ENCODE data around the gene MED31.
"Not testable (repeated sequence)": the region's sequence is repeated elsewhere in the genome, so short reads cannot be mapped to it uniquely, and the experiment has no call there.

The MED31 gene

GRCh38 chr17:6676802-6677157 lies 25.4 kb upstream of the MED31 start:
- no peak for DNase-seq

- DNase-seq, result no peak
Measured at GRCh38 chr17:6675201-6675825, 23.9 kb upstream of the MED31 start.

GRCh38 chr17:6674586-6674985 lies 23.2 kb upstream of the MED31 start:
- no peak for DNase-seq

- no peak for DNase-seq
Measured at GRCh38 chr17:6671431-6671830, 20.0 kb upstream of the MED31 start.

- no peak for DNase-seq
Measured at GRCh38 chr17:6670999-6671398, 19.6 kb upstream of the MED31 start.

- no peak for DNase-seq
Measured at GRCh38 chr17:6670571-6670970, 19.2 kb upstream of the MED31 start.

GRCh38 chr17:6669479-6670212 lies 18.2 kb upstream of the MED31 start:
- DNase-seq, result no peak

- no peak for DNase-seq
Measured at GRCh38 chr17:6668727-6669425, 17.5 kb upstream of the MED31 start.

- DNase-seq, result no peak
Measured at GRCh38 chr17:6668219-6668618, 16.8 kb upstream of the MED31 start.

GRCh38 chr17:6667516-6667915 lies 16.1 kb upstream of the MED31 start:
- no peak for DNase-seq

- no peak for DNase-seq
Measured at GRCh38 chr17:6666557-6666956, 15.2 kb upstream of the MED31 start.

GRCh38 chr17:6666077-6666521 lies 14.7 kb upstream of the MED31 start:
- DNase-seq, result no peak

GRCh38 chr17:6663200-6663599 lies 11.8 kb upstream of the MED31 start:
- DNase-seq, result not testable (repeated sequence)

- DNase-seq, result no peak
Measured at GRCh38 chr17:6661464-6661848, 10.1 kb upstream of the MED31 start.

- DNase-seq, result no peak
Measured at GRCh38 chr17:6660805-6661463, 9.5 kb upstream of the MED31 start.

- DNase-seq, result no peak
Measured at GRCh38 chr17:6660101-6660500, 8.7 kb upstream of the MED31 start.

GRCh38 chr17:6658411-6658810 lies 7.0 kb upstream of the MED31 start:
- DNase-seq, result not testable (repeated sequence)

GRCh38 chr17:6657633-6658287 lies 6.4 kb upstream of the MED31 start:
- DNase-seq, result no peak

GRCh38 chr17:6656797-6657632 lies 5.6 kb upstream of the MED31 start:
- not testable (repeated sequence) for DNase-seq

- not testable (repeated sequence) for DNase-seq
Measured at GRCh38 chr17:6655732-6656361, 4.4 kb upstream of the MED31 start.
